HG03060 (cell line): ENCODE results near the gene CIDEA.

Experiments
- ATAC-seq: cut with Tn5 transposase; IDR thresholded peaks from one replicate; pipeline ENCODE4 v1.9.1; 2021; ENCODE audit warnings: low read depth, moderate number of reproducible peaks; ENCODE audit not compliant: unreplicated experiment

The CIDEA gene

GRCh38 chr18:12315911-12316310 lies 61.8 kb downstream of the CIDEA start:
- no peak for ATAC-seq

GRCh38 chr18:12317664-12318333 lies 63.6 kb downstream of the CIDEA start:
- ATAC-seq, result no peak

GRCh38 chr18:12318334-12318697 lies 64.2 kb downstream of the CIDEA start:
- no peak for ATAC-seq

- ATAC-seq, result no peak
These were observed 64.7 kb downstream of the CIDEA start for GRCh38 chr18:12318857-12319256.

GRCh38 chr18:12321333-12321732 lies 67.2 kb downstream of the CIDEA start:
- no peak for ATAC-seq

GRCh38 chr18:12324991-12325725 lies 71.0 kb downstream of the CIDEA start:
- no peak for ATAC-seq

GRCh38 chr18:12325726-12326245 lies 71.6 kb downstream of the CIDEA start:
- ATAC-seq, result no peak

GRCh38 chr18:12326711-12327460 lies 72.7 kb downstream of the CIDEA start:
- no peak for ATAC-seq
